GM10266 (cell line): ENCODE measurements around the gene ABO.
"Not testable (repeated sequence)": the region's sequence is repeated elsewhere in the genome, so short reads cannot be mapped to it uniquely, and the experiment has no call there.

ENCODE experiments used
- DNase-seq: peaks from one replicate; pipeline ENCODE4 v3.0.0; 2012; ENCODE audit errors: extremely low spot score
- TF ChIP-seq, protein P1 (sequence below): IDR thresholded peaks from 2 replicates; pipeline ENCODE4 v1.5.1; 2012; ENCODE audit warnings: mild to moderate bottlenecking, low read depth; ENCODE audit not compliant: control insufficient read depth, insufficient read depth; ENCODE audit errors: missing control alignments

Gene ABO

DNA sequence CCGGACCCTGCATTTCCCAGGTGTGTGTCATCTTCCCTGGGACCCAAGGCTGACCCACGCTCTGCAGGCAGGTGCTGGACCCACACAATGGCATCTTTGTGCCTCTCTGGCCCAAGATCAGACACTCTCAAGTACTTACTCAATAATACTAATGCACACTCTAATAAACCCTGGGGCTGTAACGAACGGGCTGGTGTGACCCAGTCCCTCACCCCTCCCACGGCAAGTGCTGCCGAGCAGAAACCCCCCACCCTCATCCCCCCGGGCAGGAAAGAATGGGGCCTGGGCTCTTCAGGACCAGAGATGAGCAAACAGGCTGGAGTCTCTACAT lies 64.8 kb downstream of the ABO start:
- TF ChIP-seq, protein P1, sequence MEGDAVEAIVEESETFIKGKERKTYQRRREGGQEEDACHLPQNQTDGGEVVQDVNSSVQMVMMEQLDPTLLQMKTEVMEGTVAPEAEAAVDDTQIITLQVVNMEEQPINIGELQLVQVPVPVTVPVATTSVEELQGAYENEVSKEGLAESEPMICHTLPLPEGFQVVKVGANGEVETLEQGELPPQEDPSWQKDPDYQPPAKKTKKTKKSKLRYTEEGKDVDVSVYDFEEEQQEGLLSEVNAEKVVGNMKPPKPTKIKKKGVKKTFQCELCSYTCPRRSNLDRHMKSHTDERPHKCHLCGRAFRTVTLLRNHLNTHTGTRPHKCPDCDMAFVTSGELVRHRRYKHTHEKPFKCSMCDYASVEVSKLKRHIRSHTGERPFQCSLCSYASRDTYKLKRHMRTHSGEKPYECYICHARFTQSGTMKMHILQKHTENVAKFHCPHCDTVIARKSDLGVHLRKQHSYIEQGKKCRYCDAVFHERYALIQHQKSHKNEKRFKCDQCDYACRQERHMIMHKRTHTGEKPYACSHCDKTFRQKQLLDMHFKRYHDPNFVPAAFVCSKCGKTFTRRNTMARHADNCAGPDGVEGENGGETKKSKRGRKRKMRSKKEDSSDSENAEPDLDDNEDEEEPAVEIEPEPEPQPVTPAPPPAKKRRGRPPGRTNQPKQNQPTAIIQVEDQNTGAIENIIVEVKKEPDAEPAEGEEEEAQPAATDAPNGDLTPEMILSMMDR: no peak
- no peak for DNase-seq

DNA sequence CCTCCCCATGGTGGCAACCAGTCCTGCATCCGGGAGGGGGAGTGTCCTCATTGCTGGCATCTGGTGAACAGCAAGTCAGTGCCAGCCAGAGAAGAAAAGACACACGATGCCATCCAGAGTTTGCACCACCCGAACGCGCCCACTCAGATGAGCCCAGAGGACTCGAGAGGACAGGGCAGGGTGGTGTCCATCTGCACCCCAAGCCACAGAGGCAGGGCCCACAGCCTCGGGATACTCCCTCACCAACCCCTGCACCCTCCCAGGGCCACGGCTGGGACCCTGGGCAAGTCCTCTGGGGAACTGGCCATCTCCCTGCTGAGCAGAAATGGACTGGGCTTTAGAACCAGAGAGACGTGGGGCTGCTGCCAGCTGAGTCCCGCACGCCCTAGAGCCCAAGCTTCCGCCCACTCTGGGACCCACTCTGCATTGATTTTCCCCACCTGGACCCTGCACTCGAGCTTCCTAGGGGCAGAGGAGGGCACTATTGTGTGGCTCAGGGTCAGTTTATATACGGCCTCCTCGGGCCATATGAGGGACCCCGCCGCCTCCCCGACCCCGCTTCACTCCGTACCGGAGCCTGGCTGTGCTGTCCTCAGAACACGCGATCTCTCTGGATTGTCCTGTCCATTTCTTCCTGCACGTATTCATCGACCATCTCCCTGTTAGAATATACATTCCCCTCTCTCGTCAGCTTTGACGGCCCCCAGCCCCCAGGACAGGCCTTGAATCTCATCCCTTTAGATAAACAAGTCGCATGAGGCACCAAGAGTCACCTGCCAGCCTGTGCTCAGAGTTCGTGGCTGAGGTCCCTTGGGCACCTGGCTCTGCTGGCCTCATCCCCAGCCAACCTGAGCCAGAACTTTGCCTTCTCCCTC lies 65.4 kb downstream of the ABO start:
- DNase-seq: not testable (repeated sequence)

DNA sequence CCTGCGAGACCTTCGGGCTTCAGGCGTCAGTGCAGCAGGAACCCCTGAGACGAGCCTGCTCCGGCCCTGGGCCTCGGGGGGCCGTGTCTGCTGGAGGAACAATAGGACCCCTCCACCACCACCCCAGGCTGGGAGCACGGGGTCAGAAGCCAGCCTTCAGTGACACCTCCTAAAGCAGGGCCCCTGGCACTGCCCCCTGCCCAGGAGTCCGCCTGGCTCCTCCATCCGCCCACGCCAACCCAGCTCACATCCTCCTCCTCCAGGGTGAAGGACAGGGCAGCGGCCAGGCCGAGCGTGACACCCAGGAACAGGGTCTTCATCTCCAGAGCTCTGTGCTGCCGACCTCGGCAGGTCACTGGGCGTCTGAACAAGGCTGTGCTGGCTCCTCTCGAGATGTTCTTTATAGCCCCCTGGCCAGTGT lies 66.1 kb downstream of the ABO start, which contains the start of gene OBP2B:
Gene OBP2B (minus strand): TSS at position 371 of the 421 bp plus-strand sequence. CDS start 51 bp downstream, at position 320.
- DNase-seq: not testable (repeated sequence)

DNA sequence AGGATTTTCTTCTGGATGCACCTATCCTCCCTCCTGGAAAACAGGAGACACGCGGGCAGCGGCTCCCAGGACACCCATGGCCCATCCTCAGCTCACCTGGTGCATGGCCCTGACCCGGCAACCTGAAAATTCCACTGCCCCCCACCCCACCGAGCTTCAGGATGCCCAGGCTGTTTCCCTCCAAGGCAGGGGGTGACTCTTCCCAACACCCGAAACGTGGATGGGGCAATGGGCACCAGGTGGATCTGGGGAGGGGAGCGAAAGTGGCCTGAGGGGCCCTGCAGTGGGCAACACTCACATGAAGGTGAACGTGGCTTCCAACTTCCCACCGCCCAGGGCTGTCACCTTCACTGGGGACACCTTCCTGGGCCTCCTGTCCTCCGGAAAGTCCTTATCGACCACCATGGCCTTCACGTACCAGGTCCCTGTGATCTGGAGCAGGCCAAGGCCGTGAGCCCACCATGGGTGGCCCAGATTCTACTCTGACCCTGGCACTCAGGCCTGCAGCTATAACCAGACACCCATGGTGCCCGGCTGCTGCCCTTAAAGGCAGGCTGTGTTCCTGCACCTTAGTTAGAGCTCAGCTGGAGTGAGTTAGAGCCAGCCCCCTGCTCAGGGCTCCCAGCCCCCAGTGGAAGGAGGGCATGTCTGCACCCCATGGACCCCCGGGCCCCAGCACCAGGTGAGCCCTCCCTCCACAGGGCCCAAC lies 66.7 kb downstream of the ABO start:
- DNase-seq: not testable (repeated sequence)

DNA sequence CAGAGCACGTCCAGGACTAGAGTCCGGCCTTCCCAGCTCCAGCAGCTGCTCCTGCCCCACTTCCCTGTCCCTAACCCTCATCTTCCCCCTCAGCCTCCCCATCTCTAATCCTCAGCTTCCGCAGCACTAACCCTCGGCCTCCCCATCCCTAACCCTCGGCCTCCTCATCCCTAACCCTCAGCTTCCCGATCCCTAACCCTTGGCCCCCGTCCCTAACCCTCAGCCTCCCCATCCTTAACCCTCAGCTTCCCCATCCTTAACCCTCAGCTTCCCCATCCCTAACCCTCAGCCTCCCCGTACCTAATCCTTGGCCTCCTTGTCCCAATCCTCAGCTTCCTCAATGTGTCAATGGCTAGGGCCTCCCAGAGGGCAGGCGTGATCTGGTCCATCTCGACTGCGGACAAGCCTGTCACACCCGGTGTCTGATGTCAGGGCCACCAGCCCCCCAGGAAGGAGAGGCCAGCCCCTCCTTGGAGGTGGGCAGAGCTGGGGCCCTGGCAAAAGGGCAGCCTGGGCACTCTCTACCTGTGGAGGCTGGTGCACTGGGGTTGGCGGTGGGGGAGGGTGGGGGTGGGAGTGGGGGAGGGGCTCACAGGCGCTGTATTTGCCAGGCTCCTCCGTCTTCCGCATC lies 67.3 kb downstream of the ABO start:
- DNase-seq: no peak
- TF ChIP-seq, protein P1: no peak

DNA sequence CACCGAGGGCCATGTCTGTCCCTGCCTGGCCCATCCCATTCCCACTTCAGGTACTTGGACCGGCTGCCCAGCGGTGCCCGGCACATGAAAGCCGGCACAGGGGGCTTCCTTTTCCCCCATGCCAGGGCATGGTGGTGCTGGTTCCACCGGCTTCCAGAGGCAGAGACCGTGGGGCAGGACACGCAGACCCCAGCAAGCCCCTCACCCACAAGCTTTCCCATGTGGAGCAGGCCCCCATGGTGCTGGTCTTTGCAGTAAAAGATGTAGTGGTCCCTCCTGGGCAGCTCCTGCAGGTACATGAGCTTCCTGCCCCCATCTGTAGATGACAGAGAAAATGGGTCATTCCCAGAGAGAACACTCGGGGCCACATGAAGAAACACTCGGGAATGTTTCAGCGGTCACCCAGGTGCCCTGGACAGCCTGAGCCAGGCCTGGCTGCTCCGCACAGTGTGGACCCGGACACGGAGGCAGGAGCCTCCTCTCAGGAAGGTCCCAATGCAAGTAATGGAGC lies 67.9 kb downstream of the ABO start:
- no peak for DNase-seq

DNA sequence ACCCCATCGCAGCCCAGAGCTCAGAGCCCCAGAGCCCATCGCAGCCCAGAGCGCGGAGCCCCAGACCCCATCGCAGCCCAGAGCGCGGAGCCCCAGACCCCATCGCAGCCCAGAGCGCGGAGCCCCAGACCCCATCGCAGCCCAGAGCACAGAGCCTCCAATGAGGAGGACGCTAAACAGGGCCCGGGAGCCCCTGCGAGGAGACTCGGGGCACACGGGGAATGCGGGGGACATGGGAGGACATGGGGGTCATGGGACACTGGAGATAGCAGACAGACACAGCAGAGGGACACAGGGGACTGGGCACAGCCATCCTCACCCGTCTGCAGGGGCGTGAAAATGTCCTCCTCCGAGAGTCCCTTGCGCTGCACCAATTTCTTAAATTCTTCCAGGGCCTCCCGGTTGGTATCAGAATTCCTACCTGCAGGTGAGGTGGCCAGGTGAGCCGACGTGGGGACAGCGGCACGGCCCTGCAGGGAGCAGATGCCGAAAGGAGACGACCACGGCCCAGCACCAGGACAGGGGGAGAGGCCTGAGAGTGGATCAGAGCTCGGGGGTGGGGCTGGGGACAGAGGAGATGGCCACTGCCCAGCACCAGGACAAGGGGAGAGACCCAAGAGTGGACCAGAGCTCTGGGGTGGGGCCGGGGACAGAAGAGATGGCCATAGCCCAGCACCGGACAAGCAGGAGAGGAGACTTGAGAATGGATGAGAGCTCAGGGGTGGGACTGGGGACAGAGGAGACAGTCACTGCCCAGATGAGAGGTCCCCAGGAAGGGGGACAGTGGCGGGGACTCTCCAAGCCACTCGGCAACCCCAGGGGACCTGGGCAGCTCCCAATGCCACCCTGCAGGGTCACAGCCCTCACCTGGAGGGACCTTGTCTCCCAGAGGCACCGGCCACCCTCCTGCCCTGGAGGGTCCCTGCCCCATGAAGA lies 68.7 kb downstream of the ABO start:
- DNase-seq: no peak
- TF ChIP-seq, protein P1: no peak

More for the DNA sequence above, 67.9 kb downstream of the ABO start:
- TF ChIP-seq, protein P1: no peak

DNA sequence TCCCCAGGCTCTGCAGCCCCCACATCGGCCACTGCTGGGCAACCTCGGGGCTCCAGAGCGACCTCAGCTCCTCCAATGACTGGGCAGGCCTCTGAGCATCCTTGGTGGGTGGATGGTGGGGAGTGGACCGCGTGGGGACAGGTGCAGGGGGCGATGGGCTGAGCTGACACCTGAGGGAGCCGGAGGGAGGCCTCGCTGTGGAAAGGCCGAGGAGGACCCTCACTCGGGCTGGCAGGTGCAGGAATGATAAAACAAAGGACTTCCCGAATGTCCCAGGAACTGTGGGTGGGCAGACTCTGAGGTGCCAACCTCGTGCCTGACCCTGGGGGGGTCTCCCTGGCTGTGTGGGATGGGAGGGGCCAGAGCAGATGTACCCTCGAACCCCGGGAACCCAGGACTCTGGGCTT lies 69.5 kb downstream of the ABO start:
- not testable (repeated sequence) for DNase-seq
